Adrenal gland (tissue), 12 donors: ENCODE data around the gene ANKRD62. TPM values are rescaled to one million over a fixed set of nuclear protein-coding genes. Genes with fewer than 3 reads are reported as not detected.

Source experiments
- DNase-seq, 7 donors: peaks; one replicate each; pipeline ENCODE4 v3.0.0-alpha.2; 2019 to 2020
- H3K27ac ChIP-seq, 5 donors: fragments of 200-600 bp; sonication (generic) in 4 of 5; 1 replicate in 3 of 5; 2 replicates in 2 of 5; pipeline versions ENCODE4 v1.5.1 to v1.8.0; 2016 to 2020; ENCODE audit warnings: mild to moderate bottlenecking in 1 of 5
- H3K27me3 ChIP-seq: fragments of 200-600 bp; 2 replicates; pipeline ENCODE4 v1.8.0; 2021
- H3K36me3 ChIP-seq, 2 donors: fragments of 200-600 bp; replicated peaks in 1 of 2; 1 replicate in 1 of 2; 2 replicates in 1 of 2; pipeline versions ENCODE4 v1.5.1 to v1.8.0; 2018 to 2022
- H3K4me1 ChIP-seq, 2 donors: fragments of 200-600 bp; replicated peaks in 1 of 2; 1 replicate in 1 of 2; 2 replicates in 1 of 2; pipeline versions ENCODE4 v1.5.1 to v1.8.0; 2018 to 2021
- H3K4me3 ChIP-seq, 4 donors: fragments of 200-600 bp; sonication (generic) in 3 of 4; one replicate each; pipeline ENCODE4 v1.5.1; 2016 to 2018
- H3K9me3 ChIP-seq, 3 donors: fragments of 200-600 bp; sonication (generic) in 1 of 3; replicated peaks in 1 of 3; 1 replicate in 2 of 3; 2 replicates in 1 of 3; pipeline versions ENCODE4 v1.5.1 to v1.8.0; 2016 to 2021
- POLR2A ChIP-seq, 2 donors: fragments of 450-650 bp; IDR thresholded peaks; one replicate each; pipeline ENCODE4 v1.6.1; 2017; ENCODE audit warnings: antibody characterized with exemption in 2 of 2, mild to moderate bottlenecking in 2 of 2, moderate library complexity in 1 of 2
- WGBS, 4 donors: extraction: QIAGEN DNeasy Blood & Tissue Kit in 2 of 4; methylation state at CpG; one replicate each; pipeline versions ENCODE4 v1.1.5 to v1.1.7; 2013 to 2017; 5-methylcytosine and 5-hydroxymethylcytosine counted together
- intact Hi-C, 2 donors: fragments of 100-400 bp; cut with DNase I; formaldehyde crosslinking; loops; one replicate each; pipeline versions ENCODE4 v1.14.1 to v1.15.0; 2022 to 2023
- polyA plus RNA-seq, 3 donors: library from polyadenylated mRNA; stranded (reverse); fragments of 200-250 nt in 2 of 3; fragments of 350-450 nt in 1 of 3; fragmentation: Illumina TruSeq in 1 of 3; extraction: RNeasy Lipid Tissue Mini Kit (QIAGEN cat#74804) in 1 of 3; gene quantifications; one replicate each; pipeline ENCODE4 v1.2.3, GENCODE V29; 2013 to 2014
- total RNA-seq, 9 donors: library from RNA; depleted of rRNA in 4 of 9; stranded (reverse); fragments of >200 nt in 4 of 9; fragments of 120-200 nt in 1 of 9; fragmentation: NEBNext Ultra II Directional in 1 of 9; extraction: Animal tissue kit (Norgen Biotek cat#: 25700) in 1 of 9; gene quantifications; one replicate each; pipeline versions ENCODE4 v1.1.0 to v1.2.4, GENCODE V29; 2013 to 2023
- TF ChIP-seq, protein P1 (sequence below), 6 experiments: fragments of 450-650 bp in 4 of 6; fragments of 200-600 bp in 2 of 6; sonication (generic) in 1 of 6; IDR thresholded peaks; 1 replicate in 5 of 6; 2 replicates in 1 of 6; pipeline versions ENCODE4 v1.5.1 to v1.8.0; 2016 to 2021; ENCODE audit warnings: antibody characterized with exemption in 6 of 6, mild to moderate bottlenecking in 2 of 6, moderate library complexity in 1 of 6
- donor health status: healthy with polysubstance abuse.
- donor health status: Bipolar disorder and iron deficiency.
- donor health status: DM: yes; HTN: yes; CAD: no.
- donor health status: DM: no; HTN: no; CAD: no.
- donor health status: DM: no; HTN: no; CAD: no.
- donor health status: DM: yes; HTN: yes; CAD: no.

Gene ANKRD62
- total and polyA plus RNA-seq, 12 donors: not detected

DNA sequence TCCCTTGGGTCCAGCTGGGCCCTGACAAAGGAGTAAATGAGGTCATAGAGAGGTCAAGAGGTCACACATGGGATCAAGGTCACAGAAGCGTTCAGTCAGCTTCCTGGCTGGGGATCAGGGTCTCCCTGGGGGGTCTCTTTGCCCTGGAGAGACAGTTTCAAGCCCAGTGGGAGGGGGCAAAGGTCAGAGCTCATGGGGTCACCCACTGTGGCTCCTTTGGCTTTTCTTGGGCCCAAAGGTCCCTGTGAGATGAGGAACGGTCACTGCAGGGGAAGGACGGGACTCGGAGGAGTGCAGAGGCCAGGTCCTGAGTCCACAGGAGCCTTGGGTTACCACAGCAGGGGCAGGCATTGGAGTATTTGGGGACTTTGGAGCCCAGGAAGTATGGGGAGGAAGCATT lies 30.7 kb upstream of the ANKRD62 start:
- no peaks in the 10 kb centered on the region for H3K27me3 ChIP-seq
- 46 to 67% (median 50%) methylated on average over 2 to 4 of the region's 4 CpGs for WGBS, 4 donors
- TF ChIP-seq, protein P1, sequence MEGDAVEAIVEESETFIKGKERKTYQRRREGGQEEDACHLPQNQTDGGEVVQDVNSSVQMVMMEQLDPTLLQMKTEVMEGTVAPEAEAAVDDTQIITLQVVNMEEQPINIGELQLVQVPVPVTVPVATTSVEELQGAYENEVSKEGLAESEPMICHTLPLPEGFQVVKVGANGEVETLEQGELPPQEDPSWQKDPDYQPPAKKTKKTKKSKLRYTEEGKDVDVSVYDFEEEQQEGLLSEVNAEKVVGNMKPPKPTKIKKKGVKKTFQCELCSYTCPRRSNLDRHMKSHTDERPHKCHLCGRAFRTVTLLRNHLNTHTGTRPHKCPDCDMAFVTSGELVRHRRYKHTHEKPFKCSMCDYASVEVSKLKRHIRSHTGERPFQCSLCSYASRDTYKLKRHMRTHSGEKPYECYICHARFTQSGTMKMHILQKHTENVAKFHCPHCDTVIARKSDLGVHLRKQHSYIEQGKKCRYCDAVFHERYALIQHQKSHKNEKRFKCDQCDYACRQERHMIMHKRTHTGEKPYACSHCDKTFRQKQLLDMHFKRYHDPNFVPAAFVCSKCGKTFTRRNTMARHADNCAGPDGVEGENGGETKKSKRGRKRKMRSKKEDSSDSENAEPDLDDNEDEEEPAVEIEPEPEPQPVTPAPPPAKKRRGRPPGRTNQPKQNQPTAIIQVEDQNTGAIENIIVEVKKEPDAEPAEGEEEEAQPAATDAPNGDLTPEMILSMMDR (IDR thresholded peaks at IDR 0.05): no peak
- no peak for TF ChIP-seq POLR2A (IDR thresholded peaks at IDR 0.05)
- no peaks in the 10 kb centered on the region for H3K36me3 ChIP-seq
- intact Hi-C loops: no loop called here
- H3K4me3 ChIP-seq: no peak overlapping the region
- no peaks in the 10 kb centered on the region for H3K4me1 ChIP-seq
- no peaks in the 10 kb centered on the region for H3K9me3 ChIP-seq
- no peak overlapping the region for H3K27ac ChIP-seq
- DNase-seq: no peak

- H3K9me3 ChIP-seq: no peaks in the 10 kb centered on the region
- no peak overlapping the region for H3K27ac ChIP-seq
- no peaks in the 10 kb centered on the region for H3K36me3 ChIP-seq
- no peak overlapping the region for H3K4me3 ChIP-seq
- intact Hi-C loops: no loop called here
- no peaks in the 10 kb centered on the region for H3K27me3 ChIP-seq
- 79 to 94% (median 86%) methylated on average over 3 to 7 of the region's 7 CpGs for WGBS, 4 donors
- no peaks in the 10 kb centered on the region for H3K4me1 ChIP-seq
- DNase-seq: no peak
- no peak for TF ChIP-seq POLR2A (IDR thresholded peaks at IDR 0.05)
- TF ChIP-seq, protein P1 (IDR thresholded peaks at IDR 0.05): no peak
Observed at GRCh38 chr18:12064086-12064763, 29.4 kb upstream of the ANKRD62 start.

- DNase-seq: no peak
- 57 to 70% (median 68%) methylated on average over 5 of the region's 5 CpGs for WGBS, 4 donors
- H3K4me3 ChIP-seq: no peak overlapping the region
- H3K36me3 ChIP-seq: no peaks in the 10 kb centered on the region
- H3K27me3 ChIP-seq: no peaks in the 10 kb centered on the region
- TF ChIP-seq, protein P1 (IDR thresholded peaks at IDR 0.05): no peak
- TF ChIP-seq POLR2A (IDR thresholded peaks at IDR 0.05): no peak
- H3K9me3 ChIP-seq: no peaks in the 10 kb centered on the region
- no peak overlapping the region for H3K27ac ChIP-seq
- H3K4me1 ChIP-seq: no peaks in the 10 kb centered on the region
- intact Hi-C loops: no loop called here
Observed at GRCh38 chr18:12065397-12065796, 28.2 kb upstream of the ANKRD62 start.

DNA sequence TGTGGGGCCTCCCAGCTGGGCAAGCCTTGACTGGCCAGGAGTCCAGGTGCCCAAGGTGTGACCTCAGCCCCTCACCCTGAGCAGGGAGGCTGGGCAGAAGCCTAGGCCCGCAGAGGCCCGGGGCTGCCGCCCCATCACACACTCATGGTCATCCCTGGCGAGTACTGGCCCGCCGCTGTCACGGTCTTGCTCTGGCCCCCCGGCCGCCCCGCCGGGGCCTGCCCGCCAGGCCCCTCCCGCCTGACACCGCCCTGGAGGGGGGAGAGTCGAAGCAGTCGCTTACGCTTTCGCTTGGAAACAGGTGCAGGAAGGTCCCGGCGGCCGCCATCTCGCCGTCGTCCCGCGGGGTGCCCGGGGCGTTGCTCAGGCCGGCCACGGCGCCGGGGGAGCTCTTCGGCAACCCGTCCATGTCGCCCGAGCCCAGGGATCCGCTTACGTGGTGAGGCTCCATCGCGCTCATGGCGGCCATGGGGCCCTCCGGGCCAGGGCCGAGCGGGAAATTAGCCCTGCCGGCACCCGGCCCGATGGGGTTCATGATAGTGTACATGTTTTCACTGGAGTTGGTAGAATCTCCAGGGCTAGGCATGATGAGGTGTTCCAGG lies 26.6 kb upstream of the ANKRD62 start:
- H3K4me3 ChIP-seq: no peak overlapping the region
- H3K36me3 ChIP-seq: no peaks in the 10 kb centered on the region
- H3K9me3 ChIP-seq: no peaks in the 10 kb centered on the region
- 95 to 100% (median 96%) methylated on average over 5 to 47 of the region's 47 CpGs for WGBS, 4 donors
- no peaks in the 10 kb centered on the region for H3K4me1 ChIP-seq
- no peak overlapping the region for H3K27ac ChIP-seq
- H3K27me3 ChIP-seq: no peaks in the 10 kb centered on the region
- intact Hi-C loops: no loop called here
- no peak for DNase-seq
- TF ChIP-seq, protein P1 (IDR thresholded peaks at IDR 0.05): no peak
- TF ChIP-seq POLR2A (IDR thresholded peaks at IDR 0.05): no peak
